Breast epithelium (tissue), 3 donors: ENCODE measurements around the gene MFF.

Experiments used
- POLR2A ChIP-seq: fragments of 450-650 bp; IDR thresholded peaks from one replicate; pipeline ENCODE4 v1.6.1; 2016; ENCODE audit warnings: antibody characterized with exemption, mild to moderate bottlenecking, moderate library complexity
- POLR2AphosphoS5 ChIP-seq, 3 donors: sonication (generic); formaldehyde crosslinking; IDR thresholded peaks; one replicate each; pipeline ENCODE4 v1.6.1; 2017; ENCODE audit warnings: antibody characterized with exemption in 3 of 3
- TF ChIP-seq, protein P1 (sequence below), 3 donors: fragments of 450-650 bp; IDR thresholded peaks; one replicate each; pipeline ENCODE4 v1.5.1; 2016 to 2017; ENCODE audit warnings: antibody characterized with exemption in 3 of 3, mild to moderate bottlenecking in 3 of 3, moderate library complexity in 3 of 3

DNA sequence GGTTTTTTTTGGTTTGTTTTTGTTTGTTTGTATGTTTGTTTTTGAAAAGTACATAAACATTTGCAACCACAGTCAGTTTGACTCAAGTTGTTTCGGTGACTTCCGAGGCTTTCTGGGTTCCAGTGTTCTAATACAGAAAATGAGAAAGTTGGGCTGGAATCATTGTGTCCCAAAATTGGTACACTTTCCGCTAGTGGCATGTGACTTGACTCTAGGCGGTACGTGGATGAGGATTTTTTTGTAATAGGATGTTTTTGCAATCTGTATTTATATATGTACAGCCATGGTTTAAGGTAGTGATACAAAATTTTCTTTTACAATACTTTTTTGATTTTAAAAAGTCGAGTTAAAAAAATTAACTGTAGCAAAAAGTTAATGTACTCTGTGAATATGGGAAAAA is 1.7 kb downstream of the MFF start:
- TF ChIP-seq, protein P1, sequence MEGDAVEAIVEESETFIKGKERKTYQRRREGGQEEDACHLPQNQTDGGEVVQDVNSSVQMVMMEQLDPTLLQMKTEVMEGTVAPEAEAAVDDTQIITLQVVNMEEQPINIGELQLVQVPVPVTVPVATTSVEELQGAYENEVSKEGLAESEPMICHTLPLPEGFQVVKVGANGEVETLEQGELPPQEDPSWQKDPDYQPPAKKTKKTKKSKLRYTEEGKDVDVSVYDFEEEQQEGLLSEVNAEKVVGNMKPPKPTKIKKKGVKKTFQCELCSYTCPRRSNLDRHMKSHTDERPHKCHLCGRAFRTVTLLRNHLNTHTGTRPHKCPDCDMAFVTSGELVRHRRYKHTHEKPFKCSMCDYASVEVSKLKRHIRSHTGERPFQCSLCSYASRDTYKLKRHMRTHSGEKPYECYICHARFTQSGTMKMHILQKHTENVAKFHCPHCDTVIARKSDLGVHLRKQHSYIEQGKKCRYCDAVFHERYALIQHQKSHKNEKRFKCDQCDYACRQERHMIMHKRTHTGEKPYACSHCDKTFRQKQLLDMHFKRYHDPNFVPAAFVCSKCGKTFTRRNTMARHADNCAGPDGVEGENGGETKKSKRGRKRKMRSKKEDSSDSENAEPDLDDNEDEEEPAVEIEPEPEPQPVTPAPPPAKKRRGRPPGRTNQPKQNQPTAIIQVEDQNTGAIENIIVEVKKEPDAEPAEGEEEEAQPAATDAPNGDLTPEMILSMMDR (IDR thresholded peaks at IDR 0.05) = no peak
- no peak for TF ChIP-seq POLR2A
- TF ChIP-seq POLR2AphosphoS5 (IDR thresholded peaks at IDR 0.05) = no peak
